ENCODE measurements around the gene SAFB. TPM values are rescaled to one million over a fixed set of nuclear protein-coding genes. Genes with fewer than 3 reads are reported as not detected.

The SAFB gene
- total and polyA plus RNA-seq, 2 of the 4 experiments (the other 2 are of a cell fraction) = 18.5 to 41.2 TPM

DNA sequence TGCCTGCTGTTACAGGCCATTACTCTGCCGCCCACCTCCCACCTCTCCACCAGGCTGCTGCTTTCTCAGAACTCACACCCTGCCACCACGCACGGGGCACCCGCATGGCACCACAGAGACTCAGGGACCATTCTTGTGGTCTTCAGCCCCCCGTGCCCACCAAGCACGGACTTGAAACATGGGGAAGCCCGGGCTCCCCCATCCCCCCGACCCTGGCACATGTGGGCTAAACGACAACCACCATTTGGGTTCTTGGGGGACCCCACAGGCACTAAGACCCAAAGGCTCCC lies 32.1 kb upstream of the SAFB start:
- H3K9ac ChIP-seq (ENCODE audit: low read depth, low read length) = no peak overlapping the region
- H4K8ac ChIP-seq (ENCODE audit: low read depth in 2 of 2, low read length in 2 of 2) = no peak overlapping the region
- no peak for DNase-seq
- H3K4ac ChIP-seq (ENCODE audit: low read depth, low read length) = no peak overlapping the region
- no peaks in the 10 kb centered on the region for H3K4me1 ChIP-seq (ENCODE audit: control insufficient read depth, insufficient read depth, low read length)
- no peak overlapping the region for H3K56ac ChIP-seq (ENCODE audit: extremely low read depth, insufficient read depth, low read length)
- 100% methylated on average over 4 of the region's 9 CpGs; no CpG with 5 or more reads in 1 of the 2 experiments for WGBS, 2 experiments (ENCODE audit: extremely low coverage in 2 of 2, insufficient read length in 1 of 2)
- CTCF ChIA-PET = no interaction called here
- no peaks in the 10 kb centered on the region for H3K27me3 ChIP-seq (ENCODE audit: control insufficient read depth, insufficient read depth, low read length)
- H2AK5ac ChIP-seq (ENCODE audit: low read depth, low read length) = no peak overlapping the region
- no peaks in the 10 kb centered on the region for H3K9me1 ChIP-seq (ENCODE audit: insufficient read depth, low read length)
- no peak overlapping the region for H2AK9ac ChIP-seq (replicated peaks; ENCODE audit: low read depth, low read length, poor library complexity)
- H3K4me3 ChIP-seq (ENCODE audit: insufficient read depth, low read depth, low read length) = no peak overlapping the region
- no peak overlapping the region for H2BK120ac ChIP-seq (ENCODE audit: low read depth, low read length)
- dilution Hi-C loops (cut with HindIII; ENCODE audit: low sequenced_read_pairs, unreplicated experiment) = no loop called here
- H3K9me3 ChIP-seq (ENCODE audit: control insufficient read depth, insufficient read depth, low read length) = no peaks in the 10 kb centered on the region
- no peak overlapping the region for H2BK5ac ChIP-seq (ENCODE audit: low read depth, low read length, poor library complexity, severe bottlenecking)
- in situ Hi-C loops (cut with MboI; ENCODE audit: low sequenced_read_pairs) = no loop called here
- H3K79me1 ChIP-seq (ENCODE audit: low read depth in 1 of 2, low read length in 2 of 2) = peaks cover 3 to 13% of the 10 kb centered on the region in 2 experiments; a peak in 2 of 4 replicates
- H2BK15ac ChIP-seq (ENCODE audit: low read depth, low read length) = no peak overlapping the region
- H3K23ac ChIP-seq (ENCODE audit: low read depth, low read length) = no peak overlapping the region
- BruUV-seq (replicated peaks) = no TSS peak
- no peak overlapping the region for H4K5ac ChIP-seq (ENCODE audit: low read depth, low read length)
- no peak overlapping the region for H3K4me2 ChIP-seq (ENCODE audit: low read depth, low read length)
- POLR2A ChIA-PET (ENCODE audit: unreplicated experiment) = no interaction called here
- no peak overlapping the region for H3K18ac ChIP-seq (ENCODE audit: low read depth, low read length)
- H3K27ac ChIP-seq (ENCODE audit: insufficient read depth, low read length) = no peak overlapping the region
- H4K20me1 ChIP-seq (ENCODE audit: insufficient read depth, low read length) = peaks cover 4% of the 10 kb centered on the region
- intact Hi-C loops (cut with micrococcal nuclease) = no loop called here
- no peak for ATAC-seq (ENCODE audit: low read depth)
- H3K36me3 ChIP-seq (ENCODE audit: control insufficient read depth, insufficient read depth, low read length) = peaks cover 88% of the 10 kb centered on the region
- no peak overlapping the region for H3K14ac ChIP-seq (replicated peaks; ENCODE audit: low read depth, low read length)
- no peak overlapping the region for H4K91ac ChIP-seq (ENCODE audit: insufficient read depth, low read depth, low read length)
- no peak overlapping the region for H2BK20ac ChIP-seq (ENCODE audit: low read depth, low read length)
- H2AFZ ChIP-seq (replicated peaks; ENCODE audit: low read length, poor library complexity) = no peak overlapping the region
- TF ChIP-seq RFX5 (IDR thresholded peaks at IDR 0.05; ENCODE audit: low read depth, low read length) (no peak), CEBPB (IDR thresholded peaks at IDR 0.05; ENCODE audit: low read depth, low read length) (no peak)
- TF ChIP-seq, protein P1, sequence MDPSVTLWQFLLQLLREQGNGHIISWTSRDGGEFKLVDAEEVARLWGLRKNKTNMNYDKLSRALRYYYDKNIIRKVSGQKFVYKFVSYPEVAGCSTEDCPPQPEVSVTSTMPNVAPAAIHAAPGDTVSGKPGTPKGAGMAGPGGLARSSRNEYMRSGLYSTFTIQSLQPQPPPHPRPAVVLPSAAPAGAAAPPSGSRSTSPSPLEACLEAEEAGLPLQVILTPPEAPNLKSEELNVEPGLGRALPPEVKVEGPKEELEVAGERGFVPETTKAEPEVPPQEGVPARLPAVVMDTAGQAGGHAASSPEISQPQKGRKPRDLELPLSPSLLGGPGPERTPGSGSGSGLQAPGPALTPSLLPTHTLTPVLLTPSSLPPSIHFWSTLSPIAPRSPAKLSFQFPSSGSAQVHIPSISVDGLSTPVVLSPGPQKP (IDR thresholded peaks at IDR 0.05; ENCODE audit: borderline replicate concordance, low read depth, low read length) = no peak
